ENCODE data around the gene SOX1. TPM values are rescaled to one million over a fixed set of nuclear protein-coding genes. Genes with fewer than 3 reads are reported as not detected.

The SOX1 gene
- total and polyA plus RNA-seq, 4 donors, result not detected

DNA sequence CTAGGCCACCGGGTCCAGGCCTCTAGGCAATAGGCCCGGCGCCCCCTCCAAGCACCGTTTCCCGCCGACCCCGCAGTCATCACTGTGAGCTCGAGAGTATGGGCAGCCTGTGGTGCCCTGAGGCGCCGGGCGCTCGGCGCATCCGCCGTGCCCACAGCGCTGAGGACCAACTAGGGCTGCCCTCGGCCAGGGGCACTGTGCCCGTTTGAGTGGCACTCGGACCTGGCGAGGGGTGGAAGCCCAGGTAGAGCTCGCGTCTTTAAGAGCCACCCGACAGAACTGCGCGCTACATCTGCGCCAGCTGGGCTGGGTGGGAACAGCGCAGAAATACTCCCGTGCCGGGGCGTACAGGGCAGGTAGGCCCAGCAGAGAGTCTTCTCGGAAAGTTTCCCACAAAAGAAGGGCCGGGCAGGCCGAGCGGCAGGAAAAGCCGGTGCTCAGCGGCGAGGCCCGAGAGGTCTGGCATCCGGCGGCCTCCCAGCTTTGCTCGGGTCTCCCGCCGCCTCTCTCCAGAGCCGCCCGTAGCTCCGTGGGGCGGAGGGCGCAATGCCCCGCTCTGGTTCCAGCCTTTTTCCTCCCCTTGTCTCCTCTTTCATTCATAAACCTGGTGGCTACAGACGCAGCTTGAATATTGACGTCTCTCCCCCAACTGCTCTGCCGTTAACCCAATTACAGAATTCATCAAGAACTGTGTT lies 5.4 kb upstream of the SOX1 start:
- Histone ChIP-seq H3K27ac (ENCODE audit: low read depth in 1 of 2, low read length in 2 of 2) (no peak overlapping the region), H3K4me3 (ENCODE audit: low read length in 2 of 2) (no peak overlapping the region), H3K9me3 (ENCODE audit: control insufficient read depth, low read length) (no peaks in the 10 kb centered on the region), H3K4me1 (ENCODE audit: control insufficient read depth in 1 of 2, insufficient read depth in 2 of 2, low read length in 2 of 2) (no peaks in the 10 kb centered on the region), H3K27me3 (ENCODE audit: control insufficient read depth in 1 of 2, insufficient read depth in 2 of 2, low read length in 1 of 2) (no peaks in the 10 kb centered on the region), H3K36me3 (ENCODE audit: control insufficient read depth in 1 of 2, insufficient read depth in 2 of 2, low read length in 1 of 2) (no peaks in the 10 kb centered on the region)
- ATAC-seq (ENCODE audit: low FRiP score), result peak; percentile 23
- DNase-seq, result no peak
- intact Hi-C loops (cut with DNase I), result no loop called here
- WGBS, 2 donors, result 4% methylated on average over 52 of the region's 52 CpGs

- DNase-seq (no peak), ATAC-seq (ENCODE audit: low FRiP score) (no peak)
- WGBS, 2 donors, result 4 to 7% methylated on average over 25 of the region's 25 CpGs
- Histone ChIP-seq H3K9me3 (ENCODE audit: control insufficient read depth, low read length) (no peaks in the 10 kb centered on the region), H3K36me3 (ENCODE audit: control insufficient read depth in 1 of 2, insufficient read depth in 2 of 2, low read length in 1 of 2) (no peaks in the 10 kb centered on the region), H3K4me1 (ENCODE audit: control insufficient read depth in 1 of 2, insufficient read depth in 2 of 2, low read length in 2 of 2) (no peaks in the 10 kb centered on the region), H3K4me3 (ENCODE audit: low read length in 2 of 2) (no peak overlapping the region), H3K27ac (ENCODE audit: low read depth in 1 of 2, low read length in 2 of 2) (no peak overlapping the region), H3K27me3 (ENCODE audit: control insufficient read depth in 1 of 2, insufficient read depth in 2 of 2, low read length in 1 of 2) (no peaks in the 10 kb centered on the region)
- intact Hi-C loops (cut with DNase I), result no loop called here
Observed at GRCh38 chr13:112062072-112062567, 4.8 kb upstream of the SOX1 start.

DNA sequence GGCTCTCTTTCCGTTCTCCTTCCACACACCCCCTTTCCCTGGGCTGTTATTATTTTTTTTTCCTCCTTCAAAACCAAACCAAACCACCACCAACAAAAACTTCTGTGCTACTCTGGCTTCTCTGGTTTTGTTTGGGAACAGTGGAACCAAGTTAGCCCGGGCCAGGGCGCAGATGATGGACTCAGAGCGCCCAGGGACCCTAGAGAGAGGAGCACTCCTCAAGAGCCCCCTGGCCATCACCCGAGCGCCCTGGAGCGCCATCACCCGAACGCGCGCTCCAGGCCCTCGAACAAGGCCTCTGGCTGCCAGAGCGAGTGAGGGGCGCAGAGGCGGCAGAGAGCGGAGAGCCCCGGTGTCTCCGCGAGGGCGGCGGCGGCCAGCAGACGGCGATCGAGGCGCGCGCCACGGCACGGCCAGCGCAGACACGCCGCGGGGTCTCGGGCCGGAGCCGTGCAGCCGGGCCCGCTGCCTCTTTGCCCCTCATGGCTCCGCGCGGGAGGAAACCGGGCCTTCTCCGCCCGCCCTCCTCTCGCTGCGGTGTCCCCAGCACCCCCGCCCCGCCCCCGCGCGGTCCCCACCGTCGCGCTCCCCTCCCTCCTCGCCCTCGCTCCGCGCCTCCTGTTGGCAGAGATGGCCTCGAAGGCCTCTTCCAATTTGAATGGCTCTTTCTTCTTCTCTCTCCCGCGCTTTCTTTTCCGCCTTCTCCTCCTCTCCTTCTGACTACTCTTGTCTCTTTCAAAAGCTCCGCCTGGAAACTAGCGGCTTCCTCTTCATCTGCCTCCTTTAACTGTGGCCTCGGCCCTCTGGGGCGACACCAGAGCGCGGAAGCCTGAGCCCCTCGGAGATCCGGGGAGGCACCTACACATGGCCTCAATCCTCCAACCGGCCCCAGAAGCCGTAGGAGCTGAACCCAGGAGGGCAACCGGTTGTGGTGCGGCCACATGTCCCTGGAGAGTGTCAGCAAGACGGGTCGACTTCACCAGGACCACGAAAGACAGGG lies 4.1 kb upstream of the SOX1 start:
- H3K4me3 ChIP-seq (ENCODE audit: low read length in 2 of 2), result no peak overlapping the region
- 3% methylated on average over 60 to 78 of the region's 78 CpGs for WGBS, 2 donors
- no peaks in the 10 kb centered on the region for H3K36me3 ChIP-seq (ENCODE audit: control insufficient read depth in 1 of 2, insufficient read depth in 2 of 2, low read length in 1 of 2)
- DNase-seq (no peak), ATAC-seq (ENCODE audit: low FRiP score) (no peak)
- H3K9me3 ChIP-seq (ENCODE audit: control insufficient read depth, low read length), result no peaks in the 10 kb centered on the region
- no peaks in the 10 kb centered on the region for H3K4me1 ChIP-seq (ENCODE audit: control insufficient read depth in 1 of 2, insufficient read depth in 2 of 2, low read length in 2 of 2)
- no peak overlapping the region for H3K27ac ChIP-seq (ENCODE audit: low read depth in 1 of 2, low read length in 2 of 2)
- H3K27me3 ChIP-seq (ENCODE audit: control insufficient read depth in 1 of 2, insufficient read depth in 2 of 2, low read length in 1 of 2), result no peaks in the 10 kb centered on the region
- intact Hi-C loops (cut with DNase I), result no loop called here

GRCh38 chr13:112063807-112064206 lies 3.1 kb upstream of the SOX1 start:
- WGBS, 2 donors, result 34 to 36% methylated on average over 2 of the region's 2 CpGs
- no peak for ATAC-seq (ENCODE audit: low FRiP score)
- intact Hi-C loops (cut with DNase I), result no loop called here
- Histone ChIP-seq H3K27ac (ENCODE audit: low read depth in 1 of 2, low read length in 2 of 2) (no peak overlapping the region), H3K36me3 (ENCODE audit: control insufficient read depth in 1 of 2, insufficient read depth in 2 of 2, low read length in 1 of 2) (no peaks in the 10 kb centered on the region), H3K27me3 (ENCODE audit: control insufficient read depth in 1 of 2, insufficient read depth in 2 of 2, low read length in 1 of 2) (no peaks in the 10 kb centered on the region), H3K4me3 (ENCODE audit: low read length in 2 of 2) (no peak overlapping the region), H3K4me1 (ENCODE audit: control insufficient read depth in 1 of 2, insufficient read depth in 2 of 2, low read length in 2 of 2) (no peaks in the 10 kb centered on the region), H3K9me3 (ENCODE audit: control insufficient read depth, low read length) (no peaks in the 10 kb centered on the region)
- DNase-seq, result no peak

DNA sequence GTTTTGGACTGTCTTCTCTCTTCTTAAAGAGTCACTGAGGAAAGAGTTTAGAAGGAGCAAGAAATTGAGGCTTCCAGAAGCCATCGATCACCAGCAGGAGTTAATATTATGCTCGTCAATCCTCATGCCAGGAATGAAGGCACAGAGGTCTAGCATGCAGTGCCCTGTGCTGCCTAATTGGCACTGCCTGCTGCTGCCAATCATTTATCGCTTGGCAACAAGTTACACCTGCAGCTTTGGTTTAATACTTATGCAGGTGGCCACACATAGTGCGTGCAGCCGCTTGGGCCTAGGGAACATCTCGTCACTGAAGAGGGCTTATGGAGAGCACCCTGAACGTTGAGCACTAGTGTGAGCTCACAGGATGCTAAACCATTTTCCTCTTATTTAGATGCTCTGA lies 2.7 kb upstream of the SOX1 start:
- H3K36me3 ChIP-seq (ENCODE audit: control insufficient read depth in 1 of 2, insufficient read depth in 2 of 2, low read length in 1 of 2), result no peaks in the 10 kb centered on the region
- WGBS, 2 donors, result 25 to 28% methylated on average over 7 of the region's 7 CpGs
- H3K27me3 ChIP-seq (ENCODE audit: control insufficient read depth in 1 of 2, insufficient read depth in 2 of 2, low read length in 1 of 2), result no peaks in the 10 kb centered on the region
- H3K27ac ChIP-seq (ENCODE audit: low read depth in 1 of 2, low read length in 2 of 2), result no peak overlapping the region
- H3K4me1 ChIP-seq (ENCODE audit: control insufficient read depth in 1 of 2, insufficient read depth in 2 of 2, low read length in 2 of 2), result no peaks in the 10 kb centered on the region
- no peak for ATAC-seq (ENCODE audit: low FRiP score)
- DNase-seq, result no peak
- H3K9me3 ChIP-seq (ENCODE audit: control insufficient read depth, low read length), result no peaks in the 10 kb centered on the region
- intact Hi-C loops (cut with DNase I), result no loop called here
- H3K4me3 ChIP-seq (ENCODE audit: low read length in 2 of 2), result no peak overlapping the region

DNA sequence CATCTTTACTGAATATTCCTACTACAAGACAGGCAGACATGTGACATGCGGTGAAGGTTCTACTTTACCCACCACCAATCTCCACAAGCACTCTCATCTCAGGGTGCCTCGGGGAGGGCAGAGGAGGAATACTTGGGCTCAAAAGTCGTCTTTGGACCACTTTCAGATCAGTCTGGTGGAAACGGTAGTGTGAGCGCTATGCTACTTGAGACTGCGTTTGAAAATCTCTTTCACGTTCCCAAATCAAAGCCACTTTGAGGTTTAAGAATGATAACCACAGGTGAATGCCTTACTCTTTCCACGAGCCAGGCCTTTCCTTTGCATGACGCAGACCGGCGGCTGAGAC lies 1.5 kb upstream of the SOX1 start:
- DNase-seq, result no peak
- no peak overlapping the region for H3K27ac ChIP-seq (ENCODE audit: low read depth in 1 of 2, low read length in 2 of 2)
- ATAC-seq (ENCODE audit: low FRiP score), result no peak
- WGBS, 2 donors, result 10 to 12% methylated on average over 11 of the region's 11 CpGs
- no peaks in the 10 kb centered on the region for H3K9me3 ChIP-seq (ENCODE audit: control insufficient read depth, low read length)
- H3K27me3 ChIP-seq (ENCODE audit: control insufficient read depth in 1 of 2, insufficient read depth in 2 of 2, low read length in 1 of 2), result no peaks in the 10 kb centered on the region
- H3K36me3 ChIP-seq (ENCODE audit: control insufficient read depth in 1 of 2, insufficient read depth in 2 of 2, low read length in 1 of 2), result no peaks in the 10 kb centered on the region
- no peaks in the 10 kb centered on the region for H3K4me1 ChIP-seq (ENCODE audit: control insufficient read depth in 1 of 2, insufficient read depth in 2 of 2, low read length in 2 of 2)
- H3K4me3 ChIP-seq (ENCODE audit: low read length in 2 of 2), result no peak overlapping the region
- intact Hi-C loops (cut with DNase I), result no loop called here

DNA sequence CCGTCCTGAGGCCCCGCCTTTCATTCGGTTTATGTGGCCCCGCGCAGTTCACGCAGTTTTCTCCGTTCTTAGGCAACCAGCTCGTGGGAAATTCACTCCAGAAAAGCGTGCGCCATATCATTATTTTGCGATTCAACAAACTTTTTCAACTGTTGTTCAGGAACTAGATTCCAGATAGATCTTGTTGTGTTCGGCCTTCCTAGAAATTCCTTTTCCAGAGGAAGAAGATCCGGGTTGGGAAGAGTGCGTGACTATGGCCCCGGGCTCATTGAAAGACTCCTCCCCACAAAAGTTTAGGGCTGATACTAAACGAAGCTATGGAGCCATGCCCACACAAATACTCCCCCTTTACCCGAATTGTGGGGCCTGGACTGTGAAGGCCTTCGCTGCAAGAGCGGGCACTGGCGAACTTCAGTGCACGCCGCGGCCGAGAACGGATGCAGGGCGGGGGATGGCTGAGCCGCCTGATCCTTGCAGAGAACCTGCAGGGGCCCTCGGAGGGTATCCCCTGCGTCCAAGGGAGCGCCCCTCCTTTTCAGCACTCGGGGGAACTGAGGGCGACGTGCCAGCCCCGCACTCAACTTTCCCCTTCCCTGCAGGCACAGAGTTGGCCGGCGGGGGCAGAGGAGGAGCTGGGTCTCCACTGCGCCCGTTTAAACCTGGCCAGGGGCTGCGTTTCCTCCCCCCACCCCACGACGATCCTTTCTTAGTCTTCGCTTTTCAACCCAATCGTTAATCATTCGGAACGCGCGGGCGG lies 904 bp upstream of the SOX1 start:
- Histone ChIP-seq H3K27me3 (ENCODE audit: control insufficient read depth in 1 of 2, insufficient read depth in 2 of 2, low read length in 1 of 2) (no peaks in the 10 kb centered on the region), H3K27ac (ENCODE audit: low read depth in 1 of 2, low read length in 2 of 2) (no peak overlapping the region), H3K4me3 (ENCODE audit: low read length in 2 of 2) (peak overlapping the region in 1 of 2 donors; percentile 32), H3K9me3 (ENCODE audit: control insufficient read depth, low read length) (no peaks in the 10 kb centered on the region), H3K4me1 (ENCODE audit: control insufficient read depth in 1 of 2, insufficient read depth in 2 of 2, low read length in 2 of 2) (no peaks in the 10 kb centered on the region), H3K36me3 (ENCODE audit: control insufficient read depth in 1 of 2, insufficient read depth in 2 of 2, low read length in 1 of 2) (no peaks in the 10 kb centered on the region)
- intact Hi-C loops (cut with DNase I), result no loop called here
- ATAC-seq (ENCODE audit: low FRiP score) (no peak), DNase-seq (no peak)
- WGBS, 2 donors, result 5 to 6% methylated on average over 45 to 48 of the region's 48 CpGs

DNA sequence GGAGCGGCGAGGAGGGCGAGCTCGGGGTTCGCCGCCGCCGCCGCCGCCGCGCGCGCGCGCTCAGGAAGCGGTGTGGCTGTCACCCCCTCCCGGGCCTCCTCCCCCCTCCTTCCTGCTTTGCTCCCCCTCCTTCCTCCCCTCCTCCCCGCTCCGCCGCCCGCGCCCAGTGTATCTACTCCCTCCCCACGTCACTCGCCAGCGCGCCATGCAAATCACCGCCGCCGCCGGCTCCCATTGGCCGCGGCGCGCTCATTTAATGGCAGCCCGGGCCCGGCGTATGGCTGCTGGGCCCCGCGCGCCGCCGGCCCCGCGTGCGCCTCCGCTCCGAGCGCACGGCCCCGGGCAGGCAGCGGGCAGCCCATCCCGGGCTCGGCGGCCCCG lies 335 bp upstream of the SOX1 start:
- ATAC-seq (ENCODE audit: low FRiP score) (peak; percentile 26), DNase-seq (peak in 1 of 2 donors; percentile 83)
- Histone ChIP-seq H3K9me3 (ENCODE audit: control insufficient read depth, low read length) (no peaks in the 10 kb centered on the region), H3K36me3 (ENCODE audit: control insufficient read depth in 1 of 2, insufficient read depth in 2 of 2, low read length in 1 of 2) (no peaks in the 10 kb centered on the region), H3K4me1 (ENCODE audit: control insufficient read depth in 1 of 2, insufficient read depth in 2 of 2, low read length in 2 of 2) (no peaks in the 10 kb centered on the region), H3K27me3 (ENCODE audit: control insufficient read depth in 1 of 2, insufficient read depth in 2 of 2, low read length in 1 of 2) (peaks cover 0 to under 1% of the 10 kb centered on the region in 2 donors), H3K4me3 (ENCODE audit: low read length in 2 of 2) (peak overlapping the region in 1 of 2 donors; percentile 32), H3K27ac (ENCODE audit: low read depth in 1 of 2, low read length in 2 of 2) (no peak overlapping the region)
- intact Hi-C loops (cut with DNase I), result no loop called here
- WGBS, 2 donors, result 2 to 3% methylated on average over 19 to 56 of the region's 56 CpGs
